ENCODE measurements around the gene ALDH3A1.

ALDH3A1 gene

DNA sequence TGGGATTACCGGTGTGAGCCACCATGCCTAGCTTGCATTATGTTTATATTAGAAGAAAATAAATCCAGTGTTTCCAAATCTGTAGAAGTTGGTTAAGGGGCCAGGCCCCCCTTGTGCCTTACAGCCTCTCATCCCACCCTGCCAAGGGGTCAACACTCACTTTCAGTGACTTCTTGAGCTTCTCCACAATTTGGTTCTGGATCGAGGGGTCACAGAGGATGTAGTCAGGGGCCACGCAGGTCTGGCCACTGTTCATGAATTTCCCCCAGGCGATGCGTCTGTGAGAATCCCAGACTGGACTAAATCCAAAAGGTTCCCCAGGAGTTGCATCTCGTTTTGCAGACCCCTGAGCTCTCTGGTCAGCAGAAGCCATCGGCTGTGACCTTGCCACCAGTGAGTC lies 7.2 kb downstream of the ALDH3A1 start:
- no peak for DNase-seq (ENCODE audit: extremely low read depth, low read depth)
- no peak overlapping the region for H3K4me3 ChIP-seq (replicated peaks; ENCODE audit: low read depth, low read length)
- TF ChIP-seq, protein P1, sequence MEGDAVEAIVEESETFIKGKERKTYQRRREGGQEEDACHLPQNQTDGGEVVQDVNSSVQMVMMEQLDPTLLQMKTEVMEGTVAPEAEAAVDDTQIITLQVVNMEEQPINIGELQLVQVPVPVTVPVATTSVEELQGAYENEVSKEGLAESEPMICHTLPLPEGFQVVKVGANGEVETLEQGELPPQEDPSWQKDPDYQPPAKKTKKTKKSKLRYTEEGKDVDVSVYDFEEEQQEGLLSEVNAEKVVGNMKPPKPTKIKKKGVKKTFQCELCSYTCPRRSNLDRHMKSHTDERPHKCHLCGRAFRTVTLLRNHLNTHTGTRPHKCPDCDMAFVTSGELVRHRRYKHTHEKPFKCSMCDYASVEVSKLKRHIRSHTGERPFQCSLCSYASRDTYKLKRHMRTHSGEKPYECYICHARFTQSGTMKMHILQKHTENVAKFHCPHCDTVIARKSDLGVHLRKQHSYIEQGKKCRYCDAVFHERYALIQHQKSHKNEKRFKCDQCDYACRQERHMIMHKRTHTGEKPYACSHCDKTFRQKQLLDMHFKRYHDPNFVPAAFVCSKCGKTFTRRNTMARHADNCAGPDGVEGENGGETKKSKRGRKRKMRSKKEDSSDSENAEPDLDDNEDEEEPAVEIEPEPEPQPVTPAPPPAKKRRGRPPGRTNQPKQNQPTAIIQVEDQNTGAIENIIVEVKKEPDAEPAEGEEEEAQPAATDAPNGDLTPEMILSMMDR (IDR thresholded peaks at IDR 0.05; ENCODE audit: low read depth, low read length, missing control alignments): no peak

DNA sequence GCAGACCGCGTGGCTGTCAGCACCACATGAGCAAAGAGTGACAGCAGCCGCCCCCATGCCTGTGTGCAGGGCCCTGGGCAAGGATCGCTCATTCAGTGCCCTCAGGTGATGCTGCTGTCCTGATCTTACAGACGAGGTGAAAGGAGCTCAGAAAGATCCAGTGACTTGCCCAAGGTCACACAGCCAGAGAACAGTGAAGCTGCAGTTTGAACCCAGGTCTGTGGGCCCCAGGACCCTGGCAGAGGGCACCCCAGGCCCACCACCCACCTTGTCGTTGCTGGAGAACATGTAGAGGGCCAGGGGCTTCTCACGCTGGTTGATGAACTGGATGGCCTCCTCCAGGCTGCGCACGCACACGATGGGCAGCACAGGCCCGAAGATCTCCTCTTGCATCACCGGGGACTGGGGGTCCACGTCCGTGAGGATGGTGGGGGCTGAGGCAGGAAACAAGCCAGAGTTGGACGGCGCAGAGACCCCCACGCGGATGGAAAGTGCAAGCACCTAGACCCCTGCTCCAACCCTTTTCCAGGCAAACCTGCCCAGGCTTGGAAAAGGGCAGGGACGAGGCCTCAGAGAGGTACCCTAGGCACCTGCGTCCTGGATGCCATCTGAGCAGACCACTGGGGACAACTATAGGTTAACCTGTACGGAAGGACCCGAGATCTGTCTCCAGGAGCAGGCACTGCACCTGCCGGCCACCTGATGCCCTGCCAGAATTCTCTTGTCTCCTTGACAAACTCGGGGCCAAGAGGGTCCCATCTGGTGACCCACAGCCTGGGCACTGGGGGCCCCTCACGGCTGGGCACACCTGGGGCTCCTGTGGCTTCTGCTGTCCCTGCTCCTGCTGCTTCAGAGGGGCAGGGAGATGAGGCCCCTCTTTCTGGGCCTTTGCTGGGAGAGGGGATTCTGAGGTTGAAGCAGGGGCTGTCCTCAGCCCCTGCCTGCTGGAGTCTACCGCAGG lies 8.6 kb downstream of the ALDH3A1 start:
- H3K4me3 ChIP-seq (replicated peaks; ENCODE audit: low read depth, low read length): no peak overlapping the region
- TF ChIP-seq, protein P1 (IDR thresholded peaks at IDR 0.05; ENCODE audit: low read depth, low read length, missing control alignments): no peak
- no peak for DNase-seq (ENCODE audit: extremely low read depth, low read depth)

DNA sequence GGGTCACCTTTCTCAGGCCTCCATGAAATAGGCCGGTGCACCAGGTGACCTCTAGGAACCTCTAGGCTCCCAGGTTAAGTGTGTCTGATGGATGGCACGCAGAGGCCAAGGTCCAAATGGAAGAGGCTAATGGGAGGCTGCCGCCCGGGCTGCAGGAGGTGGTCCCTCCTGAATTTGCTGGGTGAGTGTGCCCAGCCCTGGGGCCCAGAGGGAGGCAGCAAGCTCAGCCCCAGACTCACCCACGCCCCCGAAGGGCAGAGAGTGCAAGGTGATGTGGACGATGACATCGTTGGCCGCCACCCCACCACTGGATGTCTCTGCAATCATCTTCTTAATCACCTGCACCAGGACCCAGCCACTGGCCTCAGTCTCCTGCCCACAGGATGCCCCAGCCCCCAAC lies 9.3 kb downstream of the ALDH3A1 start:
- TF ChIP-seq, protein P1 (IDR thresholded peaks at IDR 0.05; ENCODE audit: low read depth, low read length, missing control alignments): no peak
- DNase-seq (ENCODE audit: extremely low read depth, low read depth): no peak
- H3K4me3 ChIP-seq (replicated peaks; ENCODE audit: low read depth, low read length): no peak overlapping the region

DNA sequence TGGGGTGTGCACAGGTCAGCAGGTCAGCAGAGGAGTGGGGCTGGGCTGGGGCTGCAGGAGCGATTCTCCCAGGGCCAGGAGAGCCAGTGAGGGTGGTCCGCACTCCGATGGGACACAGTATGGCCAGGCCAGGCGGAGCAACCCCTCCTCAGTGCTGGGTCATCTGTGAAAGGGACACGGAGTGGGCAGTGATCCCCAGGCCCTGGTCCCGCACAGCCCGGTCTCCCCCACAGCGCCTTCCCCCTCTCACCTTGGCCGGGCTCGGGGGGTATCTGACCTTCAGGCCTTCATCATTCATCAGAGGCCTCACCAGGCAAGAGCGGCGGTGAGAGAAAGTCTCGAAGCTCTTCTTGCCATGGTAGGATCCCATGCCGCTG lies 10.0 kb downstream of the ALDH3A1 start:
- H3K4me3 ChIP-seq (replicated peaks; ENCODE audit: low read depth, low read length): no peak overlapping the region
- no peak for DNase-seq (ENCODE audit: extremely low read depth, low read depth)
- TF ChIP-seq, protein P1 (IDR thresholded peaks at IDR 0.05; ENCODE audit: low read depth, low read length, missing control alignments): no peak

DNA sequence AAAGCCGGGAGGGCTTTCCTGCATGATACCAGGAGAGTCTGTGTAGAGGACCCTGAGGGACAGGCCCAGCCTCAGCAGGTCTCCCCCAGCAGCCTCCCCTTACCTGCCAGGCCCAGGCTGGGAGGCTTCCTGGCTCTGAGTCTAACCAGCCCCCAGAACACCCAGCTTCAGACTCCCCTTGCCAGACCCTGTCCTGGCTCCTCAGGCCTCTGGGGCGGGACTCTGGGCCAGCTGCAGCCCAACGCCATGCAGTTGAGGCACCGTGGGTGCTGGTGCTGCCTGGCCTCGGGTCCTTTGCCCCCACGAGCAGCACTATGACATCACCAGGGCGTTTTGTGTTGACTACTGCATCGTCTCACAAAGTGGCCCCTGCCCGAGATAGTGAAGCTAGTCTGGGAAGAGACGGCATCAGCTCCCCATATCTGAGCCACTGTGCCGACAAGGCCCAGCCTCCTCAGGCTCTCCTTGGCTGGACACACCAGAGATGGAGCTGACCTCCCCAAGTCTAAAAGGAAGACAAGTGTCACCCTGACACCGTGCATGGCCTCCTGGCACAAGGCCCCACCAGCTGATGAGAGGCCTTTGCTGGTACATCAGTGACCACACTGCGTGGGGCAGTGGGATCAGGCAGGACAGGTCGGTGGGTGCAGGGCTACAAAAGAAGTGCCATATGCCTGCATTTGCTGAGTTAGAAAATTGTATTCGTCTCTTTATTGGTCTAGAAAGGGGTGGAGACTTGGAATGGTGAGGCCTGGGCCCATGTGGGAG lies 10.6 kb downstream of the ALDH3A1 start:
- no peak for DNase-seq (ENCODE audit: extremely low read depth, low read depth)
- TF ChIP-seq, protein P1 (IDR thresholded peaks at IDR 0.05; ENCODE audit: low read depth, low read length, missing control alignments): no peak
- H3K4me3 ChIP-seq (replicated peaks; ENCODE audit: low read depth, low read length): no peak overlapping the region

DNA sequence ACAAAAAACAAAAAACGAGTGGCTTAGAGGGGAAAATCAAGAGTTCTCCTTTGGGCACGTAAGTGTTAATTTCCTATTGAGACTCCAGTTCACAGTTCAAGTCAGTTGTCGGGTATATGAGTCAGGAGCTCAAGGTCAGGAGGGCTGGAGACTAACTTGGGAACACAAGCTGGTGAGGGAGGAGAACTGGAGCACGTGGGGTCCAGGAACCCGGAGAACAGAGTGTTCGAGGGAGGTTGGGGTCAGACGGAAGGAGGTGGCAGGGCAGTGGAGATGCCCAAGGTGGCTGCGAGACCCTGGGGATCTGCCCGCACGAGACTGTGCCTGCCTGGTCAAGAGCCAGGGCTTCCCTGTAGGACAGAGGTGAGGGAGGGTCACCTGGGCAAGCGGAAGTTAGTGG lies 12.0 kb downstream of the ALDH3A1 start:
- DNase-seq (ENCODE audit: extremely low read depth, low read depth): no peak
- TF ChIP-seq, protein P1 (IDR thresholded peaks at IDR 0.05; ENCODE audit: low read depth, low read length, missing control alignments): no peak
- H3K4me3 ChIP-seq (replicated peaks; ENCODE audit: low read depth, low read length): no peak overlapping the region

Measured in HFF-Myc (cell line).